Endothelial cell of umbilical vein (primary cell): ENCODE measurements around the gene CDC45. TPM values are rescaled to one million over a fixed set of nuclear protein-coding genes. Genes with fewer than 3 reads are reported as not detected.

Experiments
- BruUV-seq: library from RNA; stranded (reverse); fragments of 400-500 nt; replicated peaks from 2 replicates; lab custom pipeline; 2021; lab: Mats Ljungman, UMichigan
- CTCF ChIA-PET: fragments of 300-600, 350-600 bp; sonication (Branson Sonifier 250); formaldehyde crosslinking; loops from one replicate; lab custom pipeline; 2021; ENCODE audit warnings: antibody characterized with exemption, inconsistent platforms; lab: Charles Lee
- POLR2A ChIA-PET: fragments of 300-600, 350-600 bp; sonication (Branson Sonifier 250); formaldehyde crosslinking; loops from one replicate; lab custom pipeline; 2021; ENCODE audit warnings: antibody characterized with exemption, inconsistent platforms; lab: Charles Lee
- DNase-seq: peaks from one replicate; pipeline ENCODE4 v3.0.0-alpha.2; 2011; ENCODE audit warnings: low read depth, low spot score
- FAIRE-seq: peaks from 2 replicates; lab custom pipeline; 2011; peaks lifted over from hg19 to GRCh38; lab: Jason Lieb, UNC
- H2AFZ ChIP-seq: 2 replicates; pipeline ENCODE4 v1.6.0; 2012; ENCODE audit warnings: low read depth, low read length, control low read depth, inconsistent platforms
- H3K27ac ChIP-seq: 2 replicates; pipeline ENCODE4 v1.5.1; 2011; ENCODE audit warnings: low read depth, mild to moderate bottlenecking, control low read depth, low read length, moderate library complexity; ENCODE audit not compliant: insufficient read depth
- H3K27me3 ChIP-seq, 2 experiments: 2 replicates each; pipeline versions ENCODE4 v1.6.0 to v1.6.1; 2011; ENCODE audit warnings: low read length in 2 of 2, mixed read lengths in 1 of 2; ENCODE audit not compliant: control insufficient read depth in 2 of 2, insufficient read depth in 2 of 2
- H3K36me3 ChIP-seq, 2 experiments: 2 replicates in 1 of 2; 3 replicates in 1 of 2; pipeline ENCODE4 v1.5.1; 2011; ENCODE audit warnings: low read length in 2 of 2, mild to moderate bottlenecking in 1 of 2, moderate library complexity in 1 of 2; ENCODE audit not compliant: control insufficient read depth in 2 of 2, insufficient read depth in 2 of 2; ENCODE audit errors: extremely low read depth in 1 of 2
- H3K4me1 ChIP-seq: 3 replicates; pipeline ENCODE4 v1.5.1; 2011; ENCODE audit warnings: mild to moderate bottlenecking, low read length; ENCODE audit not compliant: control insufficient read depth, insufficient read depth; ENCODE audit errors: extremely low read depth
- H3K4me2 ChIP-seq: 2 replicates; pipeline ENCODE4 v1.6.1; 2011; ENCODE audit warnings: low read length, control low read depth, mixed read lengths; ENCODE audit not compliant: insufficient read depth
- H3K4me3 ChIP-seq, 3 experiments: fragments of 200-600 bp in 1 of 3; sonication (generic), shearing (Covaris generic) in 1 of 3; replicated peaks in 1 of 3; 2 replicates each; pipeline ENCODE4 v1.5.1; 2011 to 2016; ENCODE audit warnings: control low read depth in 3 of 3, low read length in 3 of 3, mild to moderate bottlenecking in 2 of 3, inconsistent platforms in 1 of 3, low read depth in 1 of 3, moderate library complexity in 1 of 3; ENCODE audit not compliant: insufficient read depth in 1 of 3
- H3K79me2 ChIP-seq: 2 replicates; pipeline ENCODE4 v1.6.0; 2012; ENCODE audit warnings: low read length, inconsistent platforms; ENCODE audit not compliant: control insufficient read depth, insufficient read depth
- H3K9ac ChIP-seq: replicated peaks from 2 replicates; pipeline ENCODE3; 2011; ENCODE audit warnings: low read length, control low read depth; ENCODE audit not compliant: insufficient read depth; ENCODE audit errors: extremely low read depth
- H3K9me1 ChIP-seq: replicated peaks from 3 replicates; pipeline ENCODE4 v1.6.0; 2011; ENCODE audit warnings: mild to moderate bottlenecking, low read length; ENCODE audit not compliant: control insufficient read depth, insufficient read depth; ENCODE audit errors: extremely low read depth
- H3K9me3 ChIP-seq: replicated peaks from 2 replicates; pipeline ENCODE4 v1.5.1; 2012; ENCODE audit warnings: low read length, inconsistent platforms; ENCODE audit not compliant: control insufficient read depth, insufficient read depth
- H4K20me1 ChIP-seq: replicated peaks from 2 replicates; pipeline ENCODE3; 2011; ENCODE audit warnings: mild to moderate bottlenecking, low read length; ENCODE audit not compliant: control insufficient read depth, insufficient read depth; ENCODE audit errors: extremely low read depth
- CTCF ChIP-seq, 2 donors: IDR thresholded peaks; 1 replicate in 1 of 2; 2 replicates in 1 of 2; pipeline ENCODE4 v1.5.1; 2011; ENCODE audit warnings: low read length in 2 of 2, mild to moderate bottlenecking in 2 of 2, moderate library complexity in 2 of 2, control low read depth in 1 of 2, inconsistent platforms in 1 of 2, low read depth in 1 of 2; ENCODE audit not compliant: insufficient read depth in 1 of 2; ENCODE audit errors: extremely low read depth in 1 of 2
- EZH2 ChIP-seq: IDR thresholded peaks from 2 replicates; pipeline ENCODE4 v1.6.1; 2012; ENCODE audit warnings: borderline replicate concordance, low read depth, mild to moderate bottlenecking, moderate library complexity, low read length, inconsistent platforms; ENCODE audit not compliant: severe bottlenecking
- FOS ChIP-seq: IDR thresholded peaks from 2 replicates; pipeline ENCODE4 v1.6.1; 2011; ENCODE audit warnings: mild to moderate bottlenecking, low read length, moderate library complexity, borderline replicate concordance; ENCODE audit not compliant: insufficient read depth
- GATA2 ChIP-seq: IDR thresholded peaks from 2 replicates; pipeline ENCODE4 v1.7.0; 2011; ENCODE audit warnings: low read depth, mild to moderate bottlenecking, moderate library complexity, mixed read lengths, low read length; ENCODE audit not compliant: insufficient read length, insufficient read depth
- JUN ChIP-seq: IDR thresholded peaks from 2 replicates; pipeline ENCODE4 v1.6.1; 2011; ENCODE audit warnings: borderline replicate concordance, low read depth; ENCODE audit not compliant: insufficient read length, insufficient read depth
- MAX ChIP-seq: IDR thresholded peaks from 2 replicates; pipeline ENCODE4 v1.6.1; 2011; ENCODE audit not compliant: insufficient read depth, insufficient read length
- MYC ChIP-seq: IDR thresholded peaks from one replicate; pipeline ENCODE4 v1.6.1; 2011; ENCODE audit warnings: mild to moderate bottlenecking, low read depth, low read length
- POLR2A ChIP-seq: IDR thresholded peaks from 2 replicates; pipeline ENCODE4 v1.6.1; 2012; ENCODE audit warnings: low read depth, mild to moderate bottlenecking, control low read depth, low read length
- POLR2AphosphoS5 ChIP-seq: IDR thresholded peaks from 2 replicates; pipeline ENCODE4 v1.6.1; 2012; ENCODE audit warnings: low read depth, mild to moderate bottlenecking, control low read depth, low read length, moderate library complexity; ENCODE audit not compliant: insufficient read depth
- dilution Hi-C: fragments of 300-500 bp; cut with MboI; formaldehyde crosslinking; loops from one replicate; pipeline ENCODE4 v1.15.0; 2019; ENCODE audit warnings: low sequenced_read_pairs; ENCODE audit not compliant: extremely low pct_ligation_motif_present
- intact Hi-C: fragments of 100-400 bp; cut with micrococcal nuclease; formaldehyde crosslinking; loops from one replicate; pipeline ENCODE4 v1.10.0; 2022
- polyA plus RNA-seq, 4 experiments: library from polyadenylated mRNA; depleted of rRNA in 3 of 4; stranded (reverse) in 3 of 4; unstranded in 1 of 4; fragments of >200 nt; gene quantifications; 2 replicates each; pipeline versions ENCODE4 v1.2.1 to v1.2.3, GENCODE V29; 2011 to 2012; ENCODE audit warnings: missing spikeins in 1 of 4
- total RNA-seq: library from RNA; stranded (reverse); gene quantifications from 2 replicates; pipeline ENCODE4 v1.2.3, GENCODE V29; 2021

Gene CDC45
- total and polyA plus RNA-seq, 2 donors (not counting 3 experiments of a cell fraction or from before 2014, with no cell fraction given), result 36.6 to 40.6 TPM

- Histone ChIP-seq H3K9ac (no peak overlapping the region), H3K4me3 (no peak overlapping the region), H2AFZ (no peak overlapping the region), H3K27ac (no peak overlapping the region), H4K20me1 (no peaks in the 10 kb centered on the region), H3K9me3 (no peaks in the 10 kb centered on the region), H3K4me2 (no peak overlapping the region), H3K36me3 (no peaks in the 10 kb centered on the region), H3K79me2 (peaks cover 12% of the 10 kb centered on the region), H3K4me1 (peaks cover 31% of the 10 kb centered on the region), H3K9me1 (no peaks in the 10 kb centered on the region), H3K27me3 (no peaks in the 10 kb centered on the region)
- FAIRE-seq, result no peak
- DNase-seq, result no peak
- TF ChIP-seq POLR2A, result no peak
- no peak for TF ChIP-seq JUN
- TF ChIP-seq EZH2, result no peak
- no peak for TF ChIP-seq MAX
- TF ChIP-seq MYC, result no peak
- TF ChIP-seq CTCF (IDR thresholded peaks at IDR 0.05; ENCODE audit: extremely low read depth in 1 of 2, insufficient read depth in 1 of 2, low read depth in 1 of 2, low read length in 2 of 2), result no peak
- no peak for TF ChIP-seq FOS
- TF ChIP-seq GATA2, result no peak
- no peak for TF ChIP-seq POLR2AphosphoS5
- ChIA-PET CTCF (interaction anchor here (1.8 kb wide), 1 partner anchor 102 kb away, joined by 5 read pairs; no protein-coding TSS in a partner anchor), POLR2A (no interaction called here)
- no TSS peak for BruUV-seq
- dilution Hi-C loops, result no loop called here
- intact Hi-C loops, result no loop called here
Measured at GRCh38 chr22:19527861-19528417, 48.2 kb downstream of the CDC45 start.
